Peyer's patch (tissue), 4 donors: Measurements from ENCODE around the gene SHB.

ENCODE experiments used
- POLR2A ChIP-seq, 2 donors: fragments of 450-650 bp; IDR thresholded peaks; one replicate each; pipeline ENCODE4 v1.5.1; 2017; ENCODE audit warnings: antibody characterized with exemption in 2 of 2, mild to moderate bottlenecking in 2 of 2, moderate library complexity in 2 of 2
- TF ChIP-seq, protein P1 (sequence below), 6 experiments: fragments of 450-650 bp in 4 of 6; fragments of 200-600 bp in 2 of 6; sonication (generic) in 1 of 6; IDR thresholded peaks; one replicate each; pipeline ENCODE4 v1.5.1; 2017 to 2019; ENCODE audit warnings: antibody characterized with exemption in 6 of 6, mild to moderate bottlenecking in 3 of 6, moderate library complexity in 1 of 6

DNA sequence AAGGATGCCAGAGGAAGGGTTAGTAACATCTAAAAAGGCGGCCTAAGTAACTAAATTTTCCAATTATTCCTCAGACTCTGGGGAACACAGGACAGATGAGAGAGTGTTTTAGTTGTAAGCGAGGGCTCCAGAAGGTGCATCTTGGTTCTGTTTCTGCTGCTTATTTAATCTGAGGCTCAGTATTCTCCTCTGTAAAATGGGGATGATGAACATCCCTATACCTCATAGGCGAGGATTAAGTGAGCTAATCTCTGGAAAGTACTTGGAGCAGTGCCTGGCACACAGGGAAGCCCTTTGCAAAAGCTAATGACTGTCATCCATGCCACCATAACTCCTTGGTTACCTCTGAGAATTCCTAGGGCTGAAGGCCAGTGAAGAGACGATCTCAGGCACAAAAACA lies 59.0 kb downstream of the SHB start:
- TF ChIP-seq, protein P1, sequence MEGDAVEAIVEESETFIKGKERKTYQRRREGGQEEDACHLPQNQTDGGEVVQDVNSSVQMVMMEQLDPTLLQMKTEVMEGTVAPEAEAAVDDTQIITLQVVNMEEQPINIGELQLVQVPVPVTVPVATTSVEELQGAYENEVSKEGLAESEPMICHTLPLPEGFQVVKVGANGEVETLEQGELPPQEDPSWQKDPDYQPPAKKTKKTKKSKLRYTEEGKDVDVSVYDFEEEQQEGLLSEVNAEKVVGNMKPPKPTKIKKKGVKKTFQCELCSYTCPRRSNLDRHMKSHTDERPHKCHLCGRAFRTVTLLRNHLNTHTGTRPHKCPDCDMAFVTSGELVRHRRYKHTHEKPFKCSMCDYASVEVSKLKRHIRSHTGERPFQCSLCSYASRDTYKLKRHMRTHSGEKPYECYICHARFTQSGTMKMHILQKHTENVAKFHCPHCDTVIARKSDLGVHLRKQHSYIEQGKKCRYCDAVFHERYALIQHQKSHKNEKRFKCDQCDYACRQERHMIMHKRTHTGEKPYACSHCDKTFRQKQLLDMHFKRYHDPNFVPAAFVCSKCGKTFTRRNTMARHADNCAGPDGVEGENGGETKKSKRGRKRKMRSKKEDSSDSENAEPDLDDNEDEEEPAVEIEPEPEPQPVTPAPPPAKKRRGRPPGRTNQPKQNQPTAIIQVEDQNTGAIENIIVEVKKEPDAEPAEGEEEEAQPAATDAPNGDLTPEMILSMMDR (IDR thresholded peaks at IDR 0.05), result no peak
- TF ChIP-seq POLR2A (IDR thresholded peaks at IDR 0.05), result no peak
